Measurements from ENCODE around the gene MARCHF2.

Gene MARCHF2, protein sequence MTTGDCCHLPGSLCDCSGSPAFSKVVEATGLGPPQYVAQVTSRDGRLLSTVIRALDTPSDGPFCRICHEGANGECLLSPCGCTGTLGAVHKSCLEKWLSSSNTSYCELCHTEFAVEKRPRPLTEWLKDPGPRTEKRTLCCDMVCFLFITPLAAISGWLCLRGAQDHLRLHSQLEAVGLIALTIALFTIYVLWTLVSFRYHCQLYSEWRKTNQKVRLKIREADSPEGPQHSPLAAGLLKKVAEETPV

GRCh38 chr19:8412783-8413628, at the start of gene MARCHF2:
Gene MARCHF2 (plus strand): TSS chr19:8413305. CDS start chr19:8421841, 8,536 bp downstream.
- DNase-seq = peak; percentile 92
- in situ Hi-C loops (cut with HindIII; ENCODE audit: low pct_ligation_motif_present, low sequenced_read_pairs) = no loop called here
- Histone ChIP-seq H3K4me3 (ENCODE audit: low read depth, low read length) (peak within 1 kb of the TSS; percentile 65), H3K27ac (no peak within 1 kb of the TSS), H3K27me3 (replicated peaks) (no peaks in the 10 kb centered on the region), H3K36me3 (replicated peaks) (no peaks in the 10 kb centered on the region)
- TF ChIP-seq, protein P1, sequence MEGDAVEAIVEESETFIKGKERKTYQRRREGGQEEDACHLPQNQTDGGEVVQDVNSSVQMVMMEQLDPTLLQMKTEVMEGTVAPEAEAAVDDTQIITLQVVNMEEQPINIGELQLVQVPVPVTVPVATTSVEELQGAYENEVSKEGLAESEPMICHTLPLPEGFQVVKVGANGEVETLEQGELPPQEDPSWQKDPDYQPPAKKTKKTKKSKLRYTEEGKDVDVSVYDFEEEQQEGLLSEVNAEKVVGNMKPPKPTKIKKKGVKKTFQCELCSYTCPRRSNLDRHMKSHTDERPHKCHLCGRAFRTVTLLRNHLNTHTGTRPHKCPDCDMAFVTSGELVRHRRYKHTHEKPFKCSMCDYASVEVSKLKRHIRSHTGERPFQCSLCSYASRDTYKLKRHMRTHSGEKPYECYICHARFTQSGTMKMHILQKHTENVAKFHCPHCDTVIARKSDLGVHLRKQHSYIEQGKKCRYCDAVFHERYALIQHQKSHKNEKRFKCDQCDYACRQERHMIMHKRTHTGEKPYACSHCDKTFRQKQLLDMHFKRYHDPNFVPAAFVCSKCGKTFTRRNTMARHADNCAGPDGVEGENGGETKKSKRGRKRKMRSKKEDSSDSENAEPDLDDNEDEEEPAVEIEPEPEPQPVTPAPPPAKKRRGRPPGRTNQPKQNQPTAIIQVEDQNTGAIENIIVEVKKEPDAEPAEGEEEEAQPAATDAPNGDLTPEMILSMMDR (IDR thresholded peaks at IDR 0.05; ENCODE audit: low read depth, low read length, missing control alignments) = peak; percentile 49

DNA sequence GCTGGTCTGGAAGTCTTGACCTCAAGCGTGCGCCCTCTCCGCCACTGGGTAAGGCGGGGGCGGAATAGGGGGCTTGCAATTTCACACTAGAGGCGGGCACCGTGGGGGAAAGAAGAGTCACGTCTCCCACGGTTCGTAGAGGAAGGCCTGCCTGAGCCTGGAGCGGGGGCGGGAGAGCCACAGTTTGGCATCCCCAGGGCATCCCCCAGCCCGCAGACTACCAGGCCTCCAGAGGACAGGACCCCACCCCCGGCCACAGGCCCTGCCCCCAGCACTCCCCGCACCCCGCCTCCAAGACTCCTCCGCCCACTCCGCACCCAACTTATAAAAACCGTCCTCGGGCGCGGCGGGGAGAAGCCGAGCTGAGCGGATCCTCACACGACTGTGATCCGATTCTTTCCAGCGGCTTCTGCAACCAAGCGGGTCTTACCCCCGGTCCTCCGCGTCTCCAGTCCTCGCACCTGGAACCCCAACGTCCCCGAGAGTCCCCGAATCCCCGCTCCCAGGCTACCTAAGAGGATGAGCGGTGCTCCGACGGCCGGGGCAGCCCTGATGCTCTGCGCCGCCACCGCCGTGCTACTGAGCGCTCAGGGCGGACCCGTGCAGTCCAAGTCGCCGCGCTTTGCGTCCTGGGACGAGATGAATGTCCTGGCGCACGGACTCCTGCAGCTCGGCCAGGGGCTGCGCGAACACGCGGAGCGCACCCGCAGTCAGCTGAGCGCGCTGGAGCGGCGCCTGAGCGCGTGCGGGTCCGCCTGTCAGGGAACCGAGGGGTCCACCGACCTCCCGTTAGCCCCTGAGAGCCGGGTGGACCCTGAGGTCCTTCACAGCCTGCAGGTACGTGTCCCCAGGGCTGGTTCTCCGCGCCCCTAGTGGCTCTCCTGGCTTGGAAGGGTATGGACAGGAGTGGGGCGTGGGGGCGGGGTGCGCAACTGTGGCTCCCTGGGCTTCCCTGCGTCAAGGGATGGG, 49.0 kb upstream of the MARCHF2 start, which contains the start of gene ANGPTL4:
Gene ANGPTL4 (plus strand): TSS at position 353 of the 969 bp plus-strand sequence. CDS start 167 bp downstream, at position 520.
- Histone ChIP-seq H3K4me3 (ENCODE audit: low read depth, low read length) (peak within 1 kb of the TSS; percentile 81), H3K27me3 (replicated peaks) (no peaks in the 10 kb centered on the region), H3K36me3 (replicated peaks) (peaks cover 17% of the 10 kb centered on the region), H3K27ac (peak within 1 kb of the TSS; percentile 61)
- in situ Hi-C loops (cut with HindIII; ENCODE audit: low pct_ligation_motif_present, low sequenced_read_pairs) = no loop called here
- DNase-seq = peak; percentile 74
- TF ChIP-seq, protein P1 (IDR thresholded peaks at IDR 0.05; ENCODE audit: low read depth, low read length, missing control alignments) = peak; percentile 50

DNA sequence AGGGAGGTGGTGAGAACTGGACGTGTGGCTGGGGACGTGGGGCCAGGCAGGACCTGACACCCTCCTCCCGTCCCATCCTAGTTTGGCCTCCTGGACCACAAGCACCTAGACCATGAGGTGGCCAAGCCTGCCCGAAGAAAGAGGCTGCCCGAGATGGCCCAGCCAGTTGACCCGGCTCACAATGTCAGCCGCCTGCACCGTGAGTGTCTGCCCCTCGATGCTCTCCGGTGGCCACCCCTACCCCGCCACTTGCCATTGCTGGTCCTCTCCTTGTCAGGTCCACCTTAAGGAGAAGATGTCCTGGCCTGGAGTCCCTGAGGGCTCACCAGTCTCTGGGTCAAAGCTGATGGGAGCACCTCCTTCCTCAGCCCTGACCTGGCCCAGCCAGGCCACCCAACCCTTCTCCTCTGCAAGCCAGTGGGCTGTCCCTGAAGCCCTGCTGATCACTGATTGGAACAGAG, 47.0 kb upstream of the MARCHF2 start:
- no peak for DNase-seq
- H3K4me3 ChIP-seq (ENCODE audit: low read depth, low read length) = peak overlapping the region; percentile 81
- H3K36me3 ChIP-seq (replicated peaks) = peaks cover 34% of the 10 kb centered on the region
- TF ChIP-seq, protein P1 (IDR thresholded peaks at IDR 0.05; ENCODE audit: low read depth, low read length, missing control alignments) = no peak
- in situ Hi-C loops (cut with HindIII; ENCODE audit: low pct_ligation_motif_present, low sequenced_read_pairs) = no loop called here
- peak overlapping the region; percentile 11 for H3K27ac ChIP-seq
- H3K27me3 ChIP-seq (replicated peaks) = no peaks in the 10 kb centered on the region

DNA sequence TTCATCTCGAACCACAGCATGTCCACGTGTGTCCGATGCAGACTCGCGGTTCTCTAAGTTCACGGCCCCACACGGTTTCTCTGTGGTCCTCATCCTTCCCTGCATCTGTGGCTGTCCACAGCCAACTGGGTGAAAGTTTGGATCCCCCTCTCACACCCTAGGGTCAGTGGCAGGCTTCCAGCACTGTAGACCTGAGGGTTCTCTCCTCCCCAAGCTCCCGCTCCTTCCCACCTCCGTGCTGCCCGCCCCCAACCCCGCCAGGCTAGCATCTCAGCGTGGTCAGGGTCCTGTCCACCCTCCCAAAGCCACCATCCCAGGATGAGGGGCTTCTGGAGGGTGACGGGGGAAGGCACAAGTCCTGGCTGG, 46.2 kb upstream of the MARCHF2 start:
- peak overlapping the region; percentile 81 for H3K4me3 ChIP-seq (ENCODE audit: low read depth, low read length)
- TF ChIP-seq, protein P1 (IDR thresholded peaks at IDR 0.05; ENCODE audit: low read depth, low read length, missing control alignments) = no peak
- H3K27ac ChIP-seq = peak overlapping the region; percentile 73
- in situ Hi-C loops (cut with HindIII; ENCODE audit: low pct_ligation_motif_present, low sequenced_read_pairs) = no loop called here
- peaks cover 42% of the 10 kb centered on the region for H3K36me3 ChIP-seq (replicated peaks)
- H3K27me3 ChIP-seq (replicated peaks) = no peaks in the 10 kb centered on the region
- no peak for DNase-seq

DNA sequence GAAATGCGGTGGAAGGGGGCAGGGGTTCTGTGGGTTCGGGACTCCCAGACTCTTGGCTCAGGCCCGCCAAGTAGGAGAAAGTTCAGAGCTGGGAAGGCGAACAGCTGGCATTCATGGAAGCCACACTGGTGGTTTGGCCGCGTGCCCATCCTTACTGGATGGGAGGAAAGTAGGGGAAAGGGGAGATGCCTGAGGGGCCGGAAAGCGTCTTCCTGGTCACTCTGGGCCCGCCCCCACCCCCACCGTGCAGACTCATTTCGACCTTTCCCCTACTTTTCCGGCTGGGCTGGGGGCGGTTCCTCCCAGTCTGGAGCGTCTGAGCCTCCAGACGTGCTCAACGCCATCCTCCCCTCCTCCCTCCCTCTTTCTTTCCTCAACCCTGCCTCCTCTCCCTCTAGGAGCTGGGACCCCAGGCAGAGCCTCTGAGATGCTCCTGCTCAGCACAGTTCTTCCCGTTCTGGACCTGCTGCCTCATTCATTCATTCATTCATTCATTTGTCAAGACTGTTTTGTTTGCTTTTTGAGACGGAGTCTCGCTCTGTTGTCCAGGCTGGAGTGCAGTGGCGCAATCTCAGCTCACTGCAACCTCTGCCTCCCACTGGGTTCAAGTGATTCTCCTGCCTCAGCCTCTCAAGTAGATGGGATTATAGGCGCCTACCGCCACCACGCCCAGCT, 45.6 kb upstream of the MARCHF2 start:
- Histone ChIP-seq H3K27me3 (replicated peaks) (no peaks in the 10 kb centered on the region), H3K27ac (peak overlapping the region; percentile 73), H3K4me3 (ENCODE audit: low read depth, low read length) (peak overlapping the region; percentile 81), H3K36me3 (replicated peaks) (peaks cover 45% of the 10 kb centered on the region)
- TF ChIP-seq, protein P1 (IDR thresholded peaks at IDR 0.05; ENCODE audit: low read depth, low read length, missing control alignments) = no peak
- in situ Hi-C loops (cut with HindIII; ENCODE audit: low pct_ligation_motif_present, low sequenced_read_pairs) = no loop called here
- peak; percentile 92 for DNase-seq
